Stimulated activated CD8-positive, alpha-beta memory T cell treated with anti-CD3 and anti-CD28 coated beads, Interleukin-4, amount 100 ng/mL, for 4 hours (primary cell): Measurements from ENCODE around the gene SOX18.

ENCODE experiments used
- DNase-seq, 2 donors: peaks; one replicate each; pipeline ENCODE4 v3.0.0-alpha.2; 2020; ENCODE audit warnings: low read depth in 2 of 2, low spot score in 1 of 2

Gene SOX18

GRCh38 chr20:64080813-64081623 is 31.6 kb upstream of the SOX18 start:
- no peak for DNase-seq

GRCh38 chr20:64080013-64080812 is 30.8 kb upstream of the SOX18 start, which contains the start of gene OPRL1:
OPRL1 (plus strand) TSS chr20:64080082; CDS start chr20:64092721, 12,639 bp downstream.
- DNase-seq = no peak

GRCh38 chr20:64079273-64080012 is 30.0 kb upstream of the SOX18 start, which contains the start of gene RGS19:
RGS19 (minus strand) TSS chr20:64079518; CDS start chr20:64076886, 2,632 bp downstream.
- DNase-seq = peak in 1 of 2 donors; percentile 48

- no peak for DNase-seq
These were observed 29.5 kb upstream of the SOX18 start for GRCh38 chr20:64078934-64079272.

GRCh38 chr20:64077876-64078551 is 28.6 kb upstream of the SOX18 start:
- DNase-seq = no peak

GRCh38 chr20:64077541-64077875 is 28.1 kb upstream of the SOX18 start:
- DNase-seq = no peak

- DNase-seq = no peak
These were observed 27.7 kb upstream of the SOX18 start for GRCh38 chr20:64077094-64077493.

GRCh38 chr20:64076061-64076997 is 26.9 kb upstream of the SOX18 start:
- DNase-seq = no peak

GRCh38 chr20:64075556-64075955 is 26.1 kb upstream of the SOX18 start:
- DNase-seq = no peak

GRCh38 chr20:64074963-64075362 is 25.5 kb upstream of the SOX18 start:
- no peak for DNase-seq

GRCh38 chr20:64074184-64074789 is 24.8 kb upstream of the SOX18 start:
- no peak for DNase-seq

GRCh38 chr20:64073476-64074183 is 24.2 kb upstream of the SOX18 start:
- DNase-seq = no peak

- no peak for DNase-seq
These were observed 23.1 kb upstream of the SOX18 start for GRCh38 chr20:64072498-64073063.

GRCh38 chr20:64071341-64072332 is 22.2 kb upstream of the SOX18 start:
- no peak for DNase-seq

GRCh38 chr20:64070244-64070993 is 21.0 kb upstream of the SOX18 start:
- DNase-seq = no peak

GRCh38 chr20:64069614-64070243 is 20.3 kb upstream of the SOX18 start:
- no peak for DNase-seq
